ENCODE measurements around the gene ARIH1. TPM values are rescaled to one million over a fixed set of nuclear protein-coding genes. Genes with fewer than 3 reads are reported as not detected.

The ARIH1 gene
- total and polyA plus RNA-seq, 2 donors (not counting 3 experiments of a cell fraction or from before 2014, with no cell fraction given) = 25.1 to 144 TPM

GRCh38 chr15:72562386-72562785 lies 88.3 kb downstream of the ARIH1 start:
- Histone ChIP-seq H3K36me3 (ENCODE audit: control insufficient read depth in 2 of 2, extremely low read depth in 1 of 2, insufficient read depth in 2 of 2, low read length in 2 of 2) (peaks cover 0 to 11% of the 10 kb centered on the region in 2 experiments), H3K4me1 (ENCODE audit: control insufficient read depth, extremely low read depth, insufficient read depth, low read length) (no peaks in the 10 kb centered on the region), H3K4me2 (ENCODE audit: insufficient read depth, low read length) (no peak overlapping the region), H3K79me2 (ENCODE audit: control insufficient read depth, insufficient read depth, low read length) (peaks cover 32% of the 10 kb centered on the region), H3K27me3 (ENCODE audit: control insufficient read depth in 2 of 2, insufficient read depth in 2 of 2, low read length in 2 of 2) (no peaks in the 10 kb centered on the region), H3K9me3 (replicated peaks; ENCODE audit: control insufficient read depth, insufficient read depth, low read length) (no peaks in the 10 kb centered on the region), H3K4me3 (replicated peaks in 1 of 3; ENCODE audit: insufficient read depth in 1 of 3, low read depth in 1 of 3, low read length in 3 of 3) (no peak overlapping the region), H4K20me1 (replicated peaks; ENCODE audit: control insufficient read depth, extremely low read depth, insufficient read depth, low read length) (peaks cover 2% of the 10 kb centered on the region), H2AFZ (ENCODE audit: low read depth, low read length) (no peak overlapping the region), H3K27ac (ENCODE audit: insufficient read depth, low read depth, low read length) (no peak overlapping the region), H3K9ac (replicated peaks; ENCODE audit: extremely low read depth, insufficient read depth, low read length) (no peak overlapping the region), H3K9me1 (replicated peaks; ENCODE audit: control insufficient read depth, extremely low read depth, insufficient read depth, low read length) (no peaks in the 10 kb centered on the region)
- intact Hi-C loops (cut with micrococcal nuclease) (no loop called here), dilution Hi-C loops (cut with MboI; ENCODE audit: extremely low pct_ligation_motif_present, low sequenced_read_pairs) (no loop called here)
- CTCF ChIA-PET = no interaction called here
- BruUV-seq (replicated peaks) = no TSS peak
- DNase-seq (ENCODE audit: low read depth, low spot score) (no peak), FAIRE-seq (no peak)
- POLR2A ChIA-PET = no interaction called here
- TF ChIP-seq FOS (IDR thresholded peaks at IDR 0.05; ENCODE audit: borderline replicate concordance, insufficient read depth, low read length) (no peak), GATA2 (IDR thresholded peaks at IDR 0.05; ENCODE audit: insufficient read depth, insufficient read length, low read depth, low read length) (no peak), JUN (IDR thresholded peaks at IDR 0.05; ENCODE audit: borderline replicate concordance, insufficient read depth, insufficient read length, low read depth) (no peak), POLR2A (IDR thresholded peaks at IDR 0.05; ENCODE audit: low read depth, low read length) (no peak), POLR2AphosphoS5 (IDR thresholded peaks at IDR 0.05; ENCODE audit: insufficient read depth, low read depth, low read length) (no peak), MYC (IDR thresholded peaks at IDR 0.05; ENCODE audit: low read depth, low read length) (no peak), EZH2 (IDR thresholded peaks at IDR 0.05; ENCODE audit: borderline replicate concordance, low read depth, low read length, severe bottlenecking) (no peak), CTCF (IDR thresholded peaks at IDR 0.05; ENCODE audit: extremely low read depth in 1 of 2, insufficient read depth in 1 of 2, low read depth in 1 of 2, low read length in 2 of 2) (no peak)
- TF ChIP-seq, protein P1, sequence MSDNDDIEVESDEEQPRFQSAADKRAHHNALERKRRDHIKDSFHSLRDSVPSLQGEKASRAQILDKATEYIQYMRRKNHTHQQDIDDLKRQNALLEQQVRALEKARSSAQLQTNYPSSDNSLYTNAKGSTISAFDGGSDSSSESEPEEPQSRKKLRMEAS (IDR thresholded peaks at IDR 0.05; ENCODE audit: insufficient read depth, insufficient read length) = no peak

Measured in endothelial cell of umbilical vein (primary cell).